OCI-LY7 (cell line): ENCODE data around the gene ELF2. TPM values are rescaled to one million over a fixed set of nuclear protein-coding genes. Genes with fewer than 3 reads are reported as not detected.

Experiments used
- BruUV-seq: library from RNA; stranded (reverse); fragments of 400-500 nt; replicated peaks from 2 replicates; lab custom pipeline; 2021; lab: Mats Ljungman, UMichigan
- CTCF ChIA-PET: fragments of 300-600 bp; sonication (Branson Sonifier 250); formaldehyde crosslinking; loops from one replicate; lab custom pipeline; 2022; ENCODE audit warnings: antibody characterized with exemption; ENCODE audit not compliant: unreplicated experiment; lab: Charles Lee
- POLR2A ChIA-PET: fragments of 300-600 bp; sonication (Branson Sonifier 250); formaldehyde crosslinking; loops from one replicate; lab custom pipeline; 2022; ENCODE audit warnings: antibody characterized with exemption; lab: Charles Lee
- DNase-seq: peaks from one replicate; pipeline ENCODE4 v3.0.0-alpha.2; 2015; ENCODE audit warnings: low spot score
- H2AFZ ChIP-seq: fragments of 200-600 bp; sonication (generic), shearing (Covaris generic); 2 replicates; pipeline ENCODE4 v1.6.1; 2014; ENCODE audit warnings: mild to moderate bottlenecking, antibody characterized with exemption, low read length, moderate library complexity
- H3K27ac ChIP-seq: fragments of 200-600 bp; sonication (generic); 2 replicates; pipeline ENCODE4 v1.5.1; 2014; ENCODE audit warnings: mixed run types, low read depth, mild to moderate bottlenecking, moderate library complexity, low read length, inconsistent platforms; ENCODE audit not compliant: poor library complexity, severe bottlenecking
- H3K36me3 ChIP-seq: fragments of 200-600 bp; sonication (generic); 2 replicates; pipeline ENCODE4 v1.6.1; 2014; ENCODE audit warnings: mild to moderate bottlenecking, antibody characterized with exemption, low read length, moderate library complexity, mixed read lengths; ENCODE audit not compliant: insufficient read depth
- H3K4me1 ChIP-seq: fragments of 200-600 bp; sonication (generic); 2 replicates; pipeline ENCODE4 v1.5.1; 2014; ENCODE audit warnings: mild to moderate bottlenecking, low read length; ENCODE audit not compliant: insufficient read depth, poor library complexity, severe bottlenecking
- H3K4me2 ChIP-seq: fragments of 200-600 bp; sonication (generic); 2 replicates; pipeline ENCODE4 v1.6.1; 2014; ENCODE audit warnings: mild to moderate bottlenecking, low read length
- H3K4me3 ChIP-seq: fragments of 200-600 bp; sonication (generic); 2 replicates; pipeline ENCODE4 v1.5.1; 2014; ENCODE audit warnings: mild to moderate bottlenecking, low read depth, low read length; ENCODE audit not compliant: poor library complexity, severe bottlenecking
- H3K79me2 ChIP-seq: fragments of 200-600 bp; sonication (generic); 2 replicates; pipeline ENCODE4 v1.6.1; 2016; ENCODE audit warnings: low read depth, mild to moderate bottlenecking, low read length, moderate library complexity, mixed read lengths; ENCODE audit not compliant: insufficient read depth
- H3K9me2 ChIP-seq: fragments of 200-600 bp; sonication (generic); 2 replicates; pipeline ENCODE4 v1.6.1; 2016; ENCODE audit warnings: mild to moderate bottlenecking, low read length, mixed read lengths; ENCODE audit not compliant: insufficient read depth
- H3K9me3 ChIP-seq: fragments of 200-600 bp; sonication (generic); 2 replicates; pipeline ENCODE4 v1.6.1; 2014; ENCODE audit warnings: mild to moderate bottlenecking, mixed run types, low read length, mixed read lengths
- H4K20me1 ChIP-seq: fragments of 200-600 bp; sonication (generic); 2 replicates; pipeline ENCODE4 v1.6.1; 2014; ENCODE audit warnings: mild to moderate bottlenecking, antibody characterized with exemption, low read length, moderate library complexity, mixed read lengths; ENCODE audit not compliant: insufficient read depth
- CTCF ChIP-seq: fragments of 200-600 bp; sonication (generic); conservative IDR thresholded peaks from 2 replicates; pipeline ENCODE4 v1.5.1; 2014; ENCODE audit warnings: mild to moderate bottlenecking, antibody characterized with exemption, low read length, moderate library complexity, mixed read lengths
- EZH2phosphoT487 ChIP-seq: fragments of 200-600 bp; sonication (generic); IDR thresholded peaks from 2 replicates; pipeline ENCODE4 v1.6.1; 2018; ENCODE audit warnings: low read depth, borderline replicate concordance, mild to moderate bottlenecking, mixed run types, antibody characterized with exemption, low read length, moderate library complexity, mixed read lengths
- intact Hi-C: fragments of 100-400 bp; cut with micrococcal nuclease; formaldehyde crosslinking; loops from one replicate; pipeline ENCODE4 v1.10.0; 2022; ENCODE audit not compliant: unreplicated experiment
- total RNA-seq, 2 experiments: library from RNA; depleted of rRNA in 1 of 2; stranded (reverse); fragments of >200 nt in 1 of 2; shearing (Covaris generic) in 1 of 2; gene quantifications; 2 replicates each; pipeline ENCODE4 v1.2.3, GENCODE V29; 2014 to 2022

The ELF2 gene
- total RNA-seq, 2 experiments from 2014 or later = 49.6 to 57.0 TPM

DNA sequence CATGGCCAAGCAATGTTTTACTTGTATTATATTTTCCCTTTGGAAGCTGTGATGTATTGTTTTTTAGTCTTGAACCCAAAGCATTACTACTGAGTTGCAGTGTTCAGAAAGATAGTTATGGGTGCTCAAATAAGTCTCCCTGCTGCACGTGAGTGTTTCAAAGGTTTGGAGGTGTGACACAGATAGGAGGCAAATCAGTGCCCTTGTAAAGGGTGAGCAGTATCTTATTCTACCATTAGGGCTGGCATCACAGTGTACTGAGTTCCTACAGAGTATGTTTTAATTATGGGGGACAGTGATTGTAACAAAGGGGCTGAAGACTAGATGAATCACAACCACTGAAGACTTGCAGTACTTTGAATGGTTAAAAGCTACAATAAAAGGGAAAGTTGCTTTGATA lies 123.1 kb downstream of the ELF2 start:
- intact Hi-C loops = no loop called here
- ChIA-PET POLR2A (interaction anchor here (1.0 to 1.6 kb wide), 3 partner anchors 21 to 27 kb away, joined by 3 to 4 read pairs (median 4); no protein-coding TSS in a partner anchor), CTCF (no interaction called here)
- H3K4me3 ChIP-seq = no peak overlapping the region
- no peak overlapping the region for H2AFZ ChIP-seq
- no peak overlapping the region for H3K27ac ChIP-seq
- H3K4me1 ChIP-seq = no peaks in the 10 kb centered on the region
- no peaks in the 10 kb centered on the region for H4K20me1 ChIP-seq
- H3K4me2 ChIP-seq = no peak overlapping the region
- no peaks in the 10 kb centered on the region for H3K9me3 ChIP-seq
- BruUV-seq = no TSS peak
- H3K9me2 ChIP-seq = no peaks in the 10 kb centered on the region
- no peak for TF ChIP-seq CTCF
- no peak for DNase-seq
- H3K36me3 ChIP-seq = peaks cover 89% of the 10 kb centered on the region
- H3K79me2 ChIP-seq = peaks cover 35% of the 10 kb centered on the region; the same call in 1 of the 2 replicates

GRCh38 chr4:139050446-139050845 lies 126.6 kb downstream of the ELF2 start:
- Histone ChIP-seq H3K36me3 (peaks cover 92% of the 10 kb centered on the region), H2AFZ (no peak overlapping the region), H3K27ac (no peak overlapping the region), H3K4me3 (no peak overlapping the region), H3K79me2 (peaks cover 30% of the 10 kb centered on the region; the same call in 1 of the 2 replicates), H3K4me2 (no peak overlapping the region), H3K4me1 (no peaks in the 10 kb centered on the region), H3K9me2 (no peaks in the 10 kb centered on the region), H3K9me3 (no peaks in the 10 kb centered on the region), H4K20me1 (no peaks in the 10 kb centered on the region)
- BruUV-seq = no TSS peak
- no peak for DNase-seq
- no peak for TF ChIP-seq CTCF
- TF ChIP-seq EZH2phosphoT487 = no peak
- POLR2A ChIA-PET = interaction anchor here (0.5 to 1.0 kb wide), 6 partner anchors 9 to 282 kb away, joined by 3 to 4 read pairs (median 3); no protein-coding TSS in a partner anchor
- intact Hi-C loops = no loop called here
- CTCF ChIA-PET = interaction anchor here (1.0 kb wide), 1 partner anchor 15 kb away, joined by 3 read pairs; no protein-coding TSS in a partner anchor

- no peak for DNase-seq
- H4K20me1 ChIP-seq = no peaks in the 10 kb centered on the region
- no peak overlapping the region for H3K4me3 ChIP-seq
- no peak for TF ChIP-seq EZH2phosphoT487
- TF ChIP-seq CTCF = no peak
- ChIA-PET CTCF (no interaction called here), POLR2A (no interaction called here)
- no peaks in the 10 kb centered on the region for H3K9me3 ChIP-seq
- no peak overlapping the region for H2AFZ ChIP-seq
- no peak overlapping the region for H3K4me2 ChIP-seq
- peaks cover 91% of the 10 kb centered on the region for H3K36me3 ChIP-seq
- no peaks in the 10 kb centered on the region for H3K4me1 ChIP-seq
- H3K27ac ChIP-seq = no peak overlapping the region
- H3K79me2 ChIP-seq = peaks cover 30% of the 10 kb centered on the region; the same call in 1 of the 2 replicates
- intact Hi-C loops = no loop called here
- H3K9me2 ChIP-seq = no peaks in the 10 kb centered on the region
- no TSS peak for BruUV-seq
These were observed 129.0 kb downstream of the ELF2 start for GRCh38 chr4:139048026-139048425.
